ENCODE results near the gene TXLNB.
A peak's percentile ranks its signal among the peaks of the same experiment; 100 is the strongest.
"Not testable (repeated sequence)": the region's sequence is repeated elsewhere in the genome, so short reads cannot be mapped to it uniquely, and the experiment has no call there.

Gene TXLNB

GRCh38 chr6:139290787-139291311 lies 949 bp downstream of the TXLNB start:
- TF ChIP-seq SPI1 (IDR thresholded peaks at IDR 0.05; ENCODE audit: low read depth, low read length) (0 out of 2 replicates have a peak, but pooled peaks have one; percentile 15), PAX5 (IDR thresholded peaks at IDR 0.05; ENCODE audit: insufficient read depth, low read length, severe bottlenecking) (no peak), POLR2AphosphoS5 (IDR thresholded peaks at IDR 0.05; ENCODE audit: low read depth, low read length) (0 out of 2 replicates have a peak, but pooled peaks have one; percentile 29), POU2F2 (IDR thresholded peaks at IDR 0.05; ENCODE audit: low read depth, low read length) (no peak)
- FAIRE-seq (peak; percentile 93), DNase-seq (ENCODE audit: insufficient read length, low spot score) (peak; percentile 39)

DNA sequence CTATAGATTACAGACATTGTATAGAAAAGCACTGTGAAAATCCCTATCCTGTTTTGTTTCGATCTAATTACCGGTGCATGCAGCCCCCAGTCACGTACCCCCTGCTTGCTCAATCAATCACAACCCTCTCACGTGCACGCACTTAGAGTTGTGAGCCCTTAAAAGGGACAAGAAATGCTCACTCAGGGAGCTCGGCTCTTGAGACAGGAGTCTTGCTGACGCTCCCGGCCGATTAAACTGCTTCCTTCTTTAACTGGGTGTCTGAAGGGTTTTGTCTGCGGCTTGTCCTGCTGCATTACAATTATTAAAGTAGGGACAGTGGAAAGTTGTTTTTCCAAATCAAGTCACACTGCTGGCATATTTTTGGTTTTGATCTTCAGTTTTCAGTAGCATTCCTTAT lies 2.6 kb downstream of the TXLNB start:
- TF ChIP-seq PAX5 (IDR thresholded peaks at IDR 0.05; ENCODE audit: insufficient read depth, low read length, severe bottlenecking) (no peak), SPI1 (IDR thresholded peaks at IDR 0.05; ENCODE audit: low read depth, low read length) (no peak), POU2F2 (IDR thresholded peaks at IDR 0.05; ENCODE audit: low read depth, low read length) (no peak), TAF1 (IDR thresholded peaks at IDR 0.05; ENCODE audit: low read depth, low read length) (no peak), POLR2A (IDR thresholded peaks at IDR 0.05; ENCODE audit: low read depth, low read length) (no peak), POLR2AphosphoS5 (IDR thresholded peaks at IDR 0.05; ENCODE audit: low read depth, low read length) (no peak)

GRCh38 chr6:139288496-139289040 lies 3.2 kb downstream of the TXLNB start:
- TF ChIP-seq POLR2A (IDR thresholded peaks at IDR 0.05; ENCODE audit: low read depth, low read length): no peak
- TF ChIP-seq TAF1 (IDR thresholded peaks at IDR 0.05; ENCODE audit: low read depth, low read length): no peak
- no peak for TF ChIP-seq PAX5 (IDR thresholded peaks at IDR 0.05; ENCODE audit: insufficient read depth, low read length, severe bottlenecking)
- no peak for TF ChIP-seq POU2F2 (IDR thresholded peaks at IDR 0.05; ENCODE audit: low read depth, low read length)
- TF ChIP-seq SPI1 (IDR thresholded peaks at IDR 0.05; ENCODE audit: low read depth, low read length): no peak
- TF ChIP-seq POLR2AphosphoS5 (IDR thresholded peaks at IDR 0.05; ENCODE audit: low read depth, low read length): no peak
- FAIRE-seq: peak; percentile 38
- DNase-seq (ENCODE audit: insufficient read length, low spot score): no peak

More for the DNA sequence above, 2.6 kb downstream of the TXLNB start:
- no peak for DNase-seq (ENCODE audit: insufficient read length, low spot score)
- no peak for FAIRE-seq

GRCh38 chr6:139287868-139288267 lies 3.9 kb downstream of the TXLNB start:
- FAIRE-seq: peak; percentile 57
- DNase-seq (ENCODE audit: insufficient read length, low spot score): no peak
- peak; percentile 89 for TF ChIP-seq PAX5 (IDR thresholded peaks at IDR 0.05; ENCODE audit: insufficient read depth, low read length, severe bottlenecking)
- no peak for TF ChIP-seq TAF1 (IDR thresholded peaks at IDR 0.05; ENCODE audit: low read depth, low read length)
- no peak for TF ChIP-seq POLR2A (IDR thresholded peaks at IDR 0.05; ENCODE audit: low read depth, low read length)
- no peak for TF ChIP-seq POLR2AphosphoS5 (IDR thresholded peaks at IDR 0.05; ENCODE audit: low read depth, low read length)
- no peak for TF ChIP-seq POU2F2 (IDR thresholded peaks at IDR 0.05; ENCODE audit: low read depth, low read length)
- no peak for TF ChIP-seq SPI1 (IDR thresholded peaks at IDR 0.05; ENCODE audit: low read depth, low read length)

- DNase-seq (ENCODE audit: insufficient read length, low spot score); FAIRE-seq: not testable (repeated sequence)
Measured at GRCh38 chr6:139286438-139286837, 5.4 kb downstream of the TXLNB start.

DNA sequence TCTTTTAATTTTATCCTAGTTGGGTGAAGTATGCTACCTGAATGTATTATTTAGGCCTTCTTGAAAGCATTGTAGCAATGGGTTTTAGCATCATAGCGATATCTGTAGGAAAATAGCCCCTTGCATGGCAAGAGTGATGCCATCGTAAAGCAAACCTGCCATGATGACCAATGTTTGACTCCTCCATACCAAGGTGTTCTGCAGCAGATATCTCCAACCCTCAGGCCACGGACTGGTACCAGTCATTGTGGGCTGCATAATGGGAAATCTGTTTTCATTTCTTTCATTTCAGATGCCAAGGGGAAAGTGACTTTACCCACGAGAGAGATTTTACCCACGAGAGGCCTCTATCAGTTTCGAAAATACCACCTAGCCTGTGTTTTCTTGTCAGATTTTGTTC lies 6.2 kb downstream of the TXLNB start:
- FAIRE-seq (no peak), DNase-seq (ENCODE audit: insufficient read length, low spot score) (no peak)
- TF ChIP-seq POU2F2 (IDR thresholded peaks at IDR 0.05; ENCODE audit: low read depth, low read length): no peak
- no peak for TF ChIP-seq SPI1 (IDR thresholded peaks at IDR 0.05; ENCODE audit: low read depth, low read length)
- TF ChIP-seq POLR2A (IDR thresholded peaks at IDR 0.05; ENCODE audit: low read depth, low read length): no peak
- TF ChIP-seq PAX5 (IDR thresholded peaks at IDR 0.05; ENCODE audit: insufficient read depth, low read length, severe bottlenecking): no peak
- no peak for TF ChIP-seq POLR2AphosphoS5 (IDR thresholded peaks at IDR 0.05; ENCODE audit: low read depth, low read length)
- no peak for TF ChIP-seq TAF1 (IDR thresholded peaks at IDR 0.05; ENCODE audit: low read depth, low read length)

DNA sequence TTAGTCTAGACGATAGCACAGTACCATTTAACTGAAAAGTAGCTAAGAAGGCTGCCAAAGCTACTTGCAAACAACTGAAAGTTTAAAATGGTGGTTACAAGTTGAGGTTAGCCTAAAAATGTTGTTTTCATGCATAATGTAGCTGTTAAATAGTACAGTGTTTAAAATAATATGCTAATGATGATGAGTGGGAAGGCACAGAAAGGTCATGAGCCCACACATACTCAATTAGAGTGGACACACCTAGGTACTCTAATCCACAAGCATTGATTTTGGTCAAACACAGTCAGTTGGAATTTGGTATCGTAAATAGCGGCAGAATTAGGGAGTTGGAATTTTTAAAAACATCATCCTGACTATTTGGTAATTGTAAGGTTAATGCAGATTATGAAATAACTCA lies 7.0 kb downstream of the TXLNB start:
- FAIRE-seq (no peak), DNase-seq (ENCODE audit: insufficient read length, low spot score) (no peak)
- TF ChIP-seq POLR2AphosphoS5 (IDR thresholded peaks at IDR 0.05; ENCODE audit: low read depth, low read length) (no peak), POLR2A (IDR thresholded peaks at IDR 0.05; ENCODE audit: low read depth, low read length) (no peak), SPI1 (IDR thresholded peaks at IDR 0.05; ENCODE audit: low read depth, low read length) (no peak), POU2F2 (IDR thresholded peaks at IDR 0.05; ENCODE audit: low read depth, low read length) (no peak), PAX5 (IDR thresholded peaks at IDR 0.05; ENCODE audit: insufficient read depth, low read length, severe bottlenecking) (no peak), TAF1 (IDR thresholded peaks at IDR 0.05; ENCODE audit: low read depth, low read length) (no peak)

DNA sequence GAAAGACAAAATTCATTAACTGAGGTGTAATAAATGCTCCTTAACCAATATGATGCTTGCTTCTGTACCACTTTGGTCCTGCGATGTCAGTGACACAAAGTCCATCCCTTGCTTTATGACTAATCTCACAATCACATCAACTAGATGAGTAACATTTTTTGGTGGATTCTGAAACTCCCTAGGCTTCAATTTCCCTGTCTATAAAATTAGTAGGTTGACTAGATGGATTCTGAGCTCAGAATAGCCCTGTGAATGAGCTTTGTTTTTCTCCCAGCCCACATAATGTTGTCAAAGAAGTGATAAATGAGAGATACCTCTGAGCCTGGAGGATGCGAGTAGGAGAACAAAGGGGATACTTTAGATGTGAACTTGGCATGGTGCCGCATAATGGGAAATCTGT lies 9.1 kb downstream of the TXLNB start:
- no peak for FAIRE-seq
- TF ChIP-seq PAX5 (IDR thresholded peaks at IDR 0.05; ENCODE audit: insufficient read depth, low read length, severe bottlenecking) (no peak), POU2F2 (IDR thresholded peaks at IDR 0.05; ENCODE audit: low read depth, low read length) (no peak), POLR2A (IDR thresholded peaks at IDR 0.05; ENCODE audit: low read depth, low read length) (no peak), SPI1 (IDR thresholded peaks at IDR 0.05; ENCODE audit: low read depth, low read length) (no peak), TAF1 (IDR thresholded peaks at IDR 0.05; ENCODE audit: low read depth, low read length) (no peak), POLR2AphosphoS5 (IDR thresholded peaks at IDR 0.05; ENCODE audit: low read depth, low read length) (no peak)
- no peak for DNase-seq (ENCODE audit: insufficient read length, low spot score)

DNA sequence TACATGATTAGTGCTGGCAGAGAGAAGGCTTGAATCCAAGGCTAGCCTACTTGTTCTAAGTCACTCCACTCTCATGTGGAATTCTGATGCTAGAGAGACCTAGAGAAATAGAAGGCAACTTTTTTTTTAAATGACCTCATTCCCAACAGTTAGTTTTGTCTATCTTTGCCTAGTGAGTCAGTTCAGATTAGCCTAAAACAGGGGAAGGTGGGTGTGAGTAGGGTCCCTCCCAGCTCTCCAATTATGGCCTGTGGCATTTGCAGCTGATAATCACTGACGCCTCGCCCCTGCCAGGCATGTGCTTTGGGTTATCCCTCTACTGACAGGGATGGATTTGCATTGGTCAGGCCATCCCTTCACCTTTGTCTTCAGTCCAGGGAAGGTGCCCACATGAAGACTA lies 13.6 kb downstream of the TXLNB start:
- TF ChIP-seq POU2F2 (IDR thresholded peaks at IDR 0.05; ENCODE audit: low read depth, low read length) (no peak), POLR2A (IDR thresholded peaks at IDR 0.05; ENCODE audit: low read depth, low read length) (no peak), TAF1 (IDR thresholded peaks at IDR 0.05; ENCODE audit: low read depth, low read length) (no peak), POLR2AphosphoS5 (IDR thresholded peaks at IDR 0.05; ENCODE audit: low read depth, low read length) (no peak), PAX5 (IDR thresholded peaks at IDR 0.05; ENCODE audit: insufficient read depth, low read length, severe bottlenecking) (no peak), SPI1 (IDR thresholded peaks at IDR 0.05; ENCODE audit: low read depth, low read length) (no peak)
- FAIRE-seq (peak; percentile 61), DNase-seq (ENCODE audit: insufficient read length, low spot score) (no peak)

DNA sequence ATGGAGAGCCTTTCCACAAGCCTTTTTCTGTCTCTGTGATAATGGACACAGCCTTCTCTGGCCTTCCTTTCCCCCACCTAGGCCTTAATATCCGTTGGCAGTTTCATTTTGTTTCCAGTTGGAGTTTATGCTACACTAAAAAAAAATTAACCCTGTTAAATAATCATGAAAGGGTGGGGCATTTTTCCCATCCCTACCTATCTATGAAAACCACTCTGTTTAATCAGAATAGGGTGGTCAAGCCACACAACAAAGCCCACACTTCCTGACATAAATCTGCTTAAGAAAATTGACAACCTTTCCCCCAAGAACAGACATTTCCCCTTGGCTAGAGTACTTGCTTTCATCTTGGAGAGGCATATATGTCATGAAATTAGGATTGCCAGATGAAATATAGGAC lies 14.2 kb downstream of the TXLNB start:
- FAIRE-seq (no peak), DNase-seq (ENCODE audit: insufficient read length, low spot score) (no peak)
- TF ChIP-seq POLR2AphosphoS5 (IDR thresholded peaks at IDR 0.05; ENCODE audit: low read depth, low read length) (no peak), POLR2A (IDR thresholded peaks at IDR 0.05; ENCODE audit: low read depth, low read length) (no peak), POU2F2 (IDR thresholded peaks at IDR 0.05; ENCODE audit: low read depth, low read length) (no peak), TAF1 (IDR thresholded peaks at IDR 0.05; ENCODE audit: low read depth, low read length) (no peak), SPI1 (IDR thresholded peaks at IDR 0.05; ENCODE audit: low read depth, low read length) (no peak), PAX5 (IDR thresholded peaks at IDR 0.05; ENCODE audit: insufficient read depth, low read length, severe bottlenecking) (no peak)

All from GM12891 (cell line).